Fibroblast of pulmonary artery (primary cell): ENCODE results near the gene AGAP1.
A peak's percentile ranks its signal among the peaks of the same experiment; 100 is the strongest.

Experiments
- DNase-seq: peaks from one replicate; pipeline ENCODE4 v3.0.0-alpha.2; 2010; ENCODE audit warnings: low read depth
- H3K4me3 ChIP-seq: replicated peaks from 2 replicates; pipeline ENCODE4 v1.5.1; 2011; ENCODE audit warnings: low read depth, mild to moderate bottlenecking, control low read depth, low read length, moderate library complexity
- TF ChIP-seq, protein P1 (sequence below): IDR thresholded peaks from 2 replicates; pipeline ENCODE4 v1.5.1; 2011; ENCODE audit warnings: mild to moderate bottlenecking, control low read depth, low read length, inconsistent platforms; ENCODE audit errors: missing control alignments

AGAP1 gene

DNA sequence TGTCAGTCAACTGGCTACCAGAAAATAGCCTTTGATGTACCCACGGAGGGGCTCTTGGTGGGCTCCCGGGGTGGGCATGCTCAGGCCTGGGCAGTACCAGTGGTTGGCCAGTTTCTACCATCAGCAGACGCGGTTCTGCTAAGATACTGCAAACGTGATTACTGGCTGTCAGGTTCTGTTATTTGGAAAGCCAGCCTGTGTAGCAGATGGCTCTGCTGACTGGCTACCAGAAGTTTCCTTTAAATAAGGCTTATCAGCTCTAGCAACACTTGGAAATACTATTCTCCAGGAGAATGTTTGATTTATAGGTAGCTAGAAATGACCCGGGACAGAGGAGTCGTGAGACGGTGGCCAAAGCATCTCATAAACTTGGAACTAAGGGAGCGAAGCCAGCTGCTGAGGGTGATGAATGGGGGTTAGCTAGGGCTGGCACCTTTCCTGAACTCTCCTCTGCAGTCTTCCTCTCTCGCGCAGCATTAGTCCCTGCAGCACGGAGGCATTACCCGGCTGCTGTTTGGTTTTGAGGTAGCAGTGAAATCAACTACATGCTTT, 171.9 kb downstream of the AGAP1 start:
- TF ChIP-seq, protein P1, sequence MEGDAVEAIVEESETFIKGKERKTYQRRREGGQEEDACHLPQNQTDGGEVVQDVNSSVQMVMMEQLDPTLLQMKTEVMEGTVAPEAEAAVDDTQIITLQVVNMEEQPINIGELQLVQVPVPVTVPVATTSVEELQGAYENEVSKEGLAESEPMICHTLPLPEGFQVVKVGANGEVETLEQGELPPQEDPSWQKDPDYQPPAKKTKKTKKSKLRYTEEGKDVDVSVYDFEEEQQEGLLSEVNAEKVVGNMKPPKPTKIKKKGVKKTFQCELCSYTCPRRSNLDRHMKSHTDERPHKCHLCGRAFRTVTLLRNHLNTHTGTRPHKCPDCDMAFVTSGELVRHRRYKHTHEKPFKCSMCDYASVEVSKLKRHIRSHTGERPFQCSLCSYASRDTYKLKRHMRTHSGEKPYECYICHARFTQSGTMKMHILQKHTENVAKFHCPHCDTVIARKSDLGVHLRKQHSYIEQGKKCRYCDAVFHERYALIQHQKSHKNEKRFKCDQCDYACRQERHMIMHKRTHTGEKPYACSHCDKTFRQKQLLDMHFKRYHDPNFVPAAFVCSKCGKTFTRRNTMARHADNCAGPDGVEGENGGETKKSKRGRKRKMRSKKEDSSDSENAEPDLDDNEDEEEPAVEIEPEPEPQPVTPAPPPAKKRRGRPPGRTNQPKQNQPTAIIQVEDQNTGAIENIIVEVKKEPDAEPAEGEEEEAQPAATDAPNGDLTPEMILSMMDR, result no peak
- H3K4me3 ChIP-seq, result peak overlapping the region; percentile 37
- no peak for DNase-seq

DNA sequence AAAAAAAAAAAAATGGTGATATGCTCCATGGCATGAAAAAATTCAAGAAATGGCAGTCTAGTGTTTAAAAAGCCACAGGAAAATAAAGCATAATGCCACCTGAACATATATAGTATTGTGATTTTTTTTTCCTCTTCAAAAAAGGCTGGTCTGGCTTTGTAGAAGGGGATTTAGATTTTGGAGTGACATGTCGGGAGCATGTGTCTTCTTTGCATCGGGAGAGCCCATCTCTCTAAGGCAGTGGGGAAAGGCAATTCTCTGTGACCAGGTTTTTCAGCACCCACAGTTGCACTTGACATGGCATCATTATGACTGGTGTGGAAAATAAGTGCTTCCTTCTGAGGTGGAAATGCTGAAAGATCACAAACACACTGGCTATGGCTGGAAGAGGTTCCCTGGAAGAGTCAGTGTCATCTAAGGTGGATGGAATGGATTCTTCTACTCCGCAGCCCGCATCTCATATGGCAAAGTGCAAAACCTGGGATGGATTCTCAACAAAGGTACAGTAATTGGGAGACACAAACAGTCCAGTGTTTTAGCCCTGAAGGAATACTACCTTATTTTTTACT, 172.5 kb downstream of the AGAP1 start:
- TF ChIP-seq, protein P1, result no peak
- DNase-seq, result peak; percentile 89
- H3K4me3 ChIP-seq, result peak overlapping the region; percentile 37

DNA sequence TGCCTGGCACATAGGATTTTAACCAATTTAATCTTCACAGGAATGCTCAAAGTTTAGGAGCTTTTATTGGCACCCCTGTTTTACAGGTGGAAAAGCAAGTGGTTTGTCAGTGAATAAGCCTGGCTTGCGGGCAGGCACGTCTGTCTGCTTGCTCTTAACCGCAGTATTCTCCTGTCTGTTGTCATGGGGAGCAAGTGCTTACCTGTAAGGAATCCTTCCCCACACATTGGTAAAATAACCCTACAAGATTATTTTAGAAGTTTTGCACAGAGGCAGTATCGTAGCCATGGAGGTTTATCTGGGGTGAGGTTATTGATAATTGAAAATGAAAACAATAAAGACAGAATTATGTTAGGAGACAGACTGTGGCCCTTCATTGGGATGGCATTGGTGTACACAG, 174.9 kb downstream of the AGAP1 start:
- TF ChIP-seq, protein P1, result no peak
- H3K4me3 ChIP-seq, result no peak overlapping the region
- no peak for DNase-seq

DNA sequence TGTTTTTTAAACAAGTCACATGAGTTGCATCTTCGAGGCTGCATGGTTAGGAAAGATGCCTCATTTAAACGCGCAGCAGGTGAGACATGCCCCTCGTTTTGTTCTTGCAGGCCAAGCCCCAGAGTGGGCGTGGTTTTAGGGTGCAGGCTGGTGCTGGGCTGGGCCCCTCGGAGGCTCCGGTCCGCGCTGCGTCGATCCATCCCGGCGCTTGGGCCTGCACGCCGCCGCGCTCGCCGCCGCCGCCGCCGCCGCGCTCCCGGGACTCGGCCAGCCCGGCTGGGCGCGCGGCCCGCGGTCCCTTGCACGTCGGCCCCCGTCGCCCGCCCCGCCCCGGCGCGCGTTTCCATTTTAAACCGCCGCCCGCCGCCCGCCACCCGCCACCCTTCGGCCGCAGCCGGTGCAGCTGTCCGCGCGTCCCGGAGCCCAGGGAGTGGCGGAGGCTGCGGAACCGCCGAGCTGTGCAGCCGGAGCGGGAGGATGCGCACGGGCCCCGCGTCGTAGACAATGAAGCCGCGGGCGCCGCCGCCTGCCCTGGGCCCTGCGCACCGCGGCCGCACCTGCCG, 175.5 kb downstream of the AGAP1 start:
- peak; percentile 64 for DNase-seq
- peak overlapping the region; percentile 42 for H3K4me3 ChIP-seq
- TF ChIP-seq, protein P1, result no peak

DNA sequence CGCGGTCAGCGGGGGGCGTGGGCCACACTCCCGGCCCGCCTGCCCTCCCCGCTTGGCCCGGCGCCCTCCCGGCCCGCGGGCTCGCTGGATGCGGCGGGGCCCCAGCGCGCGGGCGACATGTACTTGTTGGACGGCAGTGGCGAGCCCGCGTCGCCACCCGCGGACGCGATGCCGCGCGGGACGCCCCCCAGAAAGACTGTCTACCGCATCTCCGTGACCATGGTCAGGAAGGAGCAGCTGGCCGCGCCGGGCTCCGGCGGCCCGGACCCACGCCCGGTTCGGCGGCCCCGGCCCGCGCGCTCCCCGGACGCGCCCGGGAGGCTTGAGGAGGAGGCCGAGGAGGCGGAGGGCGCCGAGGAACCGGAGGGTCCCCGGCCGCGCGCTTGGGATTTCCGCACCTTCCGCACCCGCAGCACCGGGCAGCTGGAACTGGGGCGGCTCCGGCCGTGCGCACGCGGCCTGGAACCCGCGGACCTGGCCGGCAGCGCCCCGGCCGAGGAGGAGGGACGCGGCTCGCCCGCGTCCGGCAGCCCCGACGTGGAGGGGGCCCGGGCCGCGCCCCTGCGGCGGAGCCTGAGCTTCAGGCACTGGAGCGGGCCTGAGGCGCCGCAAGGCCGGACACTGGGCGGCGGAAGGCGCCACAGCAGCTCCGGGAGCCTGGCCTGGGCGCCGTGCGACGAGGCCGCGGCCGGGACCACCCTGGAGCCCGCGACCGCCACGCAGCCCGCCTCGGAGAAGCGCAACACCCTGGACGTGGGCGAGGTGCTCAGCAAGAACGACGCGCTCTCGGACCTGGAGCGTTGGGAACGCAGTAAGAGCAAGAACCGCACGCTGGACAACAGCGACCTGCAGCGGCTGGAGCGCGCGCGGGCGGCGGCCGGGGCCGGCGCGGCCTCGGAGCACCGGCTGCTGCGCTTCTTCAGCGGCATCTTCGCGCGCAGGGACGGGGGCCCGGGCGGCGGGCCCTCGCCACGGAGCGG, 176.4 kb downstream of the AGAP1 start:
- H3K4me3 ChIP-seq, result peak overlapping the region; percentile 42
- peak; percentile 80 for DNase-seq
- TF ChIP-seq, protein P1, result peak; percentile 28

DNA sequence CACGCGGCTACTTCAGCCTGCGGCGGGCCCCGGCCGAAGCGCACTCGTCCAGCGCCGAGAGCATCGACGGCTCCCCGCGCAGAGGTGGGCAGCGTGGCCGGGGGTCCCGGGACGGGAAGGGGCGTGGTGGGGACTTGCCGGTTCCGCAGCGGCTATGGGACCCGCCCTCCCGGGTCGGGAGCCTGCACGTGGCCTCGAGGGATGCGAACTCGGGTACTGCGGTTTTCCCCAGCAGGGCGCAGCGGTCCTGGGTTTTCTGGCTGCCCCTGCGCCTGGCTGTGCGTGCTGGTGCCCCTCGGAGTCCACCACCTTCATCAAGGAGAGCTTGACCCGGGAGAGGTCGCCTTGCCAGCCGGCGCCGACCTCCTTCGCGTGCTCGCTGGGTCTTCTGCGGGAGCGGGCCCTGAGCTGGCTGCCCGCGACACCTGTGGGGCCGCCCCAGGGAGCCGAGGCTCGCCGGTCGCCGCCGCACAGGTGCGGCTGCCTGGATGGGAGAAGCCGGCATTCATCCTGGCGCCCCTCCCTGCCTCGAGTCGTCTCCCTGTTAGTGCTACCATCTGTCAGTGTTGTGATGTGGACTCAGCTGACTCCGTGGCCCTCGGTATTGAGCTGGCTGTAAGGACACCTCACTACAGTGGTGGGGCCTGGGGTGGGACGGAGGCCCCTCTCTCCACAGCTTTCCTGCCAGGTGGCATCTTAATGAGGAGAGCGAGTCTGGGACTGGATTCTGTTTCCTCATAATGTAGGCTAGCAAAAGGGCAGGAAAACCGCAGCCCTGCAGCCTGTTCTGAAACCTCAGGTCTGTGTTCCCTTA, 177.3 kb downstream of the AGAP1 start:
- no peak overlapping the region for H3K4me3 ChIP-seq
- no peak for DNase-seq
- TF ChIP-seq, protein P1, result no peak
